ENCODE results near the gene CCDC47.

Gene CCDC47

DNA sequence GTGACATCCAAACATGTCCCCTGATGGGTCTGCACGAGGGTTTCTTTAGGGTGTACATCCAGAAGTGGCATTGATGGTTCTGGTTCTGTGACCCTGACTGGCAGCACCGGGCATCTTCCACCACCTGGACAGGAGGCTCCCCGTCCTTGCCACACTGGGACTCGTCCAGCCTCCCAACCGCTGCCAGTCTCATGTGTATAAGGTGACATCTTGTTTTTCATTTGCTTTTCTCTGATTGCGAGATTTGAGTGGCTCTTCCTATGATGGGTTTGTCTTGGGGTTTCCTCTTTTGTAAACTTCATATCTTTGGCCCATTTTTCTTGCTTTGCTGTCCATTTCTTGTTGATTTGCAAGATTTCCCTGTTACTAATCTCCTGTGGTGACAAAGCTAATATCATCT lies 64.3 kb downstream of the CCDC47 start:
- TF ChIP-seq, protein P1, sequence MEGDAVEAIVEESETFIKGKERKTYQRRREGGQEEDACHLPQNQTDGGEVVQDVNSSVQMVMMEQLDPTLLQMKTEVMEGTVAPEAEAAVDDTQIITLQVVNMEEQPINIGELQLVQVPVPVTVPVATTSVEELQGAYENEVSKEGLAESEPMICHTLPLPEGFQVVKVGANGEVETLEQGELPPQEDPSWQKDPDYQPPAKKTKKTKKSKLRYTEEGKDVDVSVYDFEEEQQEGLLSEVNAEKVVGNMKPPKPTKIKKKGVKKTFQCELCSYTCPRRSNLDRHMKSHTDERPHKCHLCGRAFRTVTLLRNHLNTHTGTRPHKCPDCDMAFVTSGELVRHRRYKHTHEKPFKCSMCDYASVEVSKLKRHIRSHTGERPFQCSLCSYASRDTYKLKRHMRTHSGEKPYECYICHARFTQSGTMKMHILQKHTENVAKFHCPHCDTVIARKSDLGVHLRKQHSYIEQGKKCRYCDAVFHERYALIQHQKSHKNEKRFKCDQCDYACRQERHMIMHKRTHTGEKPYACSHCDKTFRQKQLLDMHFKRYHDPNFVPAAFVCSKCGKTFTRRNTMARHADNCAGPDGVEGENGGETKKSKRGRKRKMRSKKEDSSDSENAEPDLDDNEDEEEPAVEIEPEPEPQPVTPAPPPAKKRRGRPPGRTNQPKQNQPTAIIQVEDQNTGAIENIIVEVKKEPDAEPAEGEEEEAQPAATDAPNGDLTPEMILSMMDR (IDR thresholded peaks at IDR 0.05; ENCODE audit: low read depth, low read length, missing control alignments) = no peak
- H3K4me3 ChIP-seq (ENCODE audit: low read depth, low read length) = no peak overlapping the region
- no peak for DNase-seq (ENCODE audit: low read depth)

GRCh38 chr17:63707151-63707550 lies 66.2 kb downstream of the CCDC47 start:
- no peak overlapping the region for H3K4me3 ChIP-seq (ENCODE audit: low read depth, low read length)
- DNase-seq (ENCODE audit: low read depth) = no peak
- TF ChIP-seq, protein P1 (IDR thresholded peaks at IDR 0.05; ENCODE audit: low read depth, low read length, missing control alignments) = no peak

GRCh38 chr17:63706336-63707082 lies 66.9 kb downstream of the CCDC47 start:
- TF ChIP-seq, protein P1 (IDR thresholded peaks at IDR 0.05; ENCODE audit: low read depth, low read length, missing control alignments) = no peak
- no peak overlapping the region for H3K4me3 ChIP-seq (ENCODE audit: low read depth, low read length)
- no peak for DNase-seq (ENCODE audit: low read depth)

DNA sequence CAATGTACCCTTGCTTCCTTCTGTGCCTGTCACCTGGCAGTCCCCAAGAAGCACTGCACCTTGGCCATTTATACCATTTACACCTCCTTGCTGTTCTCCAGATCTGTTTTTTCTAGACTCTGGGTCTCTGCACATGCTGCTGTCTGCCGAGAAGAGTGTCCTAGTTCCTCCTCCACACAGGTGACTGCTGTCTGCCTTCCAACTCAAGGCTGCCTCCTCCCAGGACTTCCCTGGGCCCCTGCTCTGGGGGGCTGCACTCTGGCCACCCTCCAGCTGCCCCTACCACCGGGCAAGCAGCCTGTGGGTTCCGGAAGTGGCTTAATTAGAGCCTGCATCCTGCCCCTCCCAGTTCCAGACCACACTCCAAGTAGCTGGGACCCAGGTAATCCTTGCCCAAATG lies 67.7 kb downstream of the CCDC47 start:
- TF ChIP-seq, protein P1 (IDR thresholded peaks at IDR 0.05; ENCODE audit: low read depth, low read length, missing control alignments) = no peak
- H3K4me3 ChIP-seq (ENCODE audit: low read depth, low read length) = no peak overlapping the region
- no peak for DNase-seq (ENCODE audit: low read depth)

- no peak overlapping the region for H3K4me3 ChIP-seq (ENCODE audit: low read depth, low read length)
- TF ChIP-seq, protein P1 (IDR thresholded peaks at IDR 0.05; ENCODE audit: low read depth, low read length, missing control alignments) = no peak
- DNase-seq (ENCODE audit: low read depth) = no peak
Measured at GRCh38 chr17:63704836-63705235, 68.6 kb downstream of the CCDC47 start.

- no peak for DNase-seq (ENCODE audit: low read depth)
- H3K4me3 ChIP-seq (ENCODE audit: low read depth, low read length) = no peak overlapping the region
- TF ChIP-seq, protein P1 (IDR thresholded peaks at IDR 0.05; ENCODE audit: low read depth, low read length, missing control alignments) = no peak
Measured at GRCh38 chr17:63704259-63704576, 69.2 kb downstream of the CCDC47 start.
